ENCODE measurements around the gene CPED1.

The CPED1 gene

GRCh38 chr7:121080913-121081326, 92.4 kb downstream of the CPED1 start:
- Histone ChIP-seq H3K27me3 (replicated peaks; ENCODE audit: insufficient read depth, low read length) (no peaks in the 10 kb centered on the region), H2AFZ (ENCODE audit: low read length) (no peak overlapping the region), H3K9ac (ENCODE audit: low read length) (no peak overlapping the region), H3K9me2 (replicated peaks; ENCODE audit: insufficient read depth, low read length) (no peaks in the 10 kb centered on the region), H3K4me2 (ENCODE audit: low read depth, low read length) (no peak overlapping the region), H3K4me3 (ENCODE audit: low read length) (no peak overlapping the region), H4K20me1 (ENCODE audit: insufficient read depth, low read length) (no peaks in the 10 kb centered on the region), H3K36me3 (replicated peaks; ENCODE audit: insufficient read depth, low read length) (no peaks in the 10 kb centered on the region), H3K27ac (ENCODE audit: low read length) (no peak overlapping the region), H3K79me2 (ENCODE audit: low read length) (no peaks in the 10 kb centered on the region), H3K4me1 (ENCODE audit: low read length) (no peaks in the 10 kb centered on the region), H3K9me3 (replicated peaks; ENCODE audit: insufficient read depth, low read length) (no peaks in the 10 kb centered on the region), H3F3A (ENCODE audit: insufficient read depth, low read length) (no peaks in the 10 kb centered on the region)
- TF ChIP-seq EZH2phosphoT487 (IDR thresholded peaks at IDR 0.05; ENCODE audit: low read length): no peak
- no peak for TF ChIP-seq CTCF (IDR thresholded peaks at IDR 0.05; ENCODE audit: low read length)
- TF ChIP-seq EZH2 (optimal IDR thresholded peaks at IDR 0.05; ENCODE audit: low read depth, low read length): no peak
- DNase-seq: no peak

GRCh38 chr7:121081327-121081936, 92.9 kb downstream of the CPED1 start:
- DNase-seq: peak; percentile 82
- Histone ChIP-seq H3F3A (ENCODE audit: insufficient read depth, low read length) (no peaks in the 10 kb centered on the region), H3K27me3 (replicated peaks; ENCODE audit: insufficient read depth, low read length) (no peaks in the 10 kb centered on the region), H3K36me3 (replicated peaks; ENCODE audit: insufficient read depth, low read length) (no peaks in the 10 kb centered on the region), H2AFZ (ENCODE audit: low read length) (no peak overlapping the region), H3K9me3 (replicated peaks; ENCODE audit: insufficient read depth, low read length) (no peaks in the 10 kb centered on the region), H3K4me3 (ENCODE audit: low read length) (no peak overlapping the region), H3K27ac (ENCODE audit: low read length) (no peak overlapping the region), H4K20me1 (ENCODE audit: insufficient read depth, low read length) (no peaks in the 10 kb centered on the region), H3K9me2 (replicated peaks; ENCODE audit: insufficient read depth, low read length) (no peaks in the 10 kb centered on the region), H3K79me2 (ENCODE audit: low read length) (no peaks in the 10 kb centered on the region), H3K4me1 (ENCODE audit: low read length) (no peaks in the 10 kb centered on the region), H3K9ac (ENCODE audit: low read length) (no peak overlapping the region), H3K4me2 (ENCODE audit: low read depth, low read length) (no peak overlapping the region)
- TF ChIP-seq CTCF (IDR thresholded peaks at IDR 0.05; ENCODE audit: low read length) (peak; percentile 86), EZH2 (optimal IDR thresholded peaks at IDR 0.05; ENCODE audit: low read depth, low read length) (no peak), EZH2phosphoT487 (IDR thresholded peaks at IDR 0.05; ENCODE audit: low read length) (no peak)

- DNase-seq: no peak
- no peaks in the 10 kb centered on the region for H3K9me2 ChIP-seq (replicated peaks; ENCODE audit: insufficient read depth, low read length)
- H4K20me1 ChIP-seq (ENCODE audit: insufficient read depth, low read length): no peaks in the 10 kb centered on the region
- no peak overlapping the region for H2AFZ ChIP-seq (ENCODE audit: low read length)
- no peaks in the 10 kb centered on the region for H3K27me3 ChIP-seq (replicated peaks; ENCODE audit: insufficient read depth, low read length)
- no peaks in the 10 kb centered on the region for H3K79me2 ChIP-seq (ENCODE audit: low read length)
- no peak overlapping the region for H3K27ac ChIP-seq (ENCODE audit: low read length)
- no peaks in the 10 kb centered on the region for H3K9me3 ChIP-seq (replicated peaks; ENCODE audit: insufficient read depth, low read length)
- TF ChIP-seq CTCF (IDR thresholded peaks at IDR 0.05; ENCODE audit: low read length): no peak
- TF ChIP-seq EZH2 (optimal IDR thresholded peaks at IDR 0.05; ENCODE audit: low read depth, low read length): no peak
- TF ChIP-seq EZH2phosphoT487 (IDR thresholded peaks at IDR 0.05; ENCODE audit: low read length): no peak
- H3K36me3 ChIP-seq (replicated peaks; ENCODE audit: insufficient read depth, low read length): no peaks in the 10 kb centered on the region
- H3K4me3 ChIP-seq (ENCODE audit: low read length): no peak overlapping the region
- H3K9ac ChIP-seq (ENCODE audit: low read length): no peak overlapping the region
- no peak overlapping the region for H3K4me2 ChIP-seq (ENCODE audit: low read depth, low read length)
- no peaks in the 10 kb centered on the region for H3K4me1 ChIP-seq (ENCODE audit: low read length)
- H3F3A ChIP-seq (ENCODE audit: insufficient read depth, low read length): no peaks in the 10 kb centered on the region
Observed at GRCh38 chr7:121082400-121083101, 94.0 kb downstream of the CPED1 start.
